Measurements from ENCODE around the gene SIRPG.
"Not testable (repeated sequence)": the region's sequence is repeated elsewhere in the genome, so short reads cannot be mapped to it uniquely, and the experiment has no call there.

Gene SIRPG

DNA sequence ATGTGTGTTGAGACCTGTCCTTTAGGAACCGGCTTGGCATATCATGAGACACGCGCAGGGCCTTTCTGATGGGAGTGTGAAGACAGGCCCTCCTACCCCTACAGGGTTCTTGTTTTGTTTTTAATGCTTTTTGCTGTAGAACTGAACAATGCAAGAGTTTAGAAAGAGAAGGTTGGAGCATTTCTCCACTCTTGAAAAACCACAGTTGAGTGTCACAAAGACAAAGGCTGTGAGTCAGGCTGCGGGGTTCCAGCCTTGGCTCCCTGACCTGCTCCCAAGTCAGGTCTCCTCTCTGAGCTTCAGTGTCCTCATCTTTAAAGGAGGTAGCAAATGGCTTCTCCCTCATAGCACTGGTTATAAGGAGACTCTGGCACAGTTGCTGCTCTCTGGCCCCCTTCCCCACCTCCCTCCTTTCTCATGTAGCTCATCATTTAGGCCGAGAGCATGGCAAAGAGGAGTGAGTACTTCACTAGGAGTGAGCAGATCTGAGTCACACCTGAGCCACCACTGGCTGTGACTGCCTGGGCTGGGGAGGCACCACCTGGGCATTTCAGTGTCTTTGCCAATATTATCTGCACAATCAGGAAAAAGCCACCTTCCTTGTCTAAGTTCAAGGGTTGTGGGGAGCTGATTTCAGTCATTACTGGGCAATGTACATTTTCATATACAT, 48.8 kb downstream of the SIRPG start:
- not testable (repeated sequence) for DNase-seq (ENCODE audit: low read depth in 3 of 3, low spot score in 1 of 3)

DNA sequence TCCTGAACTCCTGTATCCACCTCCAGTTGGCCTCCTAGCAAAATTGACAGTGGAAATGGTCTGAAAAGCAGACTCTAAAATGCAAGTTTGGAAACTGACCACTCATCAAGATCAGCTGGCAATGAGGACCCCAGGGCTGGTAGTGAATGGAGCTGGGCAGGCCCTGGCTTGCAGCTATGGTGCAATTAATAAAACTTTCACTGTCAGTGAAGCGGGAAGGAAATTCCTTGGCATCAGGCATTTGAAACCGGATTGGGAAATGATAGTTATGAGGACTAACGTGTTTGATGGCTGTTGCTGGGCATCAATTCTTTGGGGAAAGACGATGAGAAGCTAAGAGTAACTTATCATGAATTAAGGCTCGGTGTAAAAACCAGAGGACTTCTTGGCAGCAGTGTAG, 56.8 kb downstream of the SIRPG start:
- no peak for DNase-seq (ENCODE audit: low read depth in 3 of 3, low spot score in 1 of 3)

DNA sequence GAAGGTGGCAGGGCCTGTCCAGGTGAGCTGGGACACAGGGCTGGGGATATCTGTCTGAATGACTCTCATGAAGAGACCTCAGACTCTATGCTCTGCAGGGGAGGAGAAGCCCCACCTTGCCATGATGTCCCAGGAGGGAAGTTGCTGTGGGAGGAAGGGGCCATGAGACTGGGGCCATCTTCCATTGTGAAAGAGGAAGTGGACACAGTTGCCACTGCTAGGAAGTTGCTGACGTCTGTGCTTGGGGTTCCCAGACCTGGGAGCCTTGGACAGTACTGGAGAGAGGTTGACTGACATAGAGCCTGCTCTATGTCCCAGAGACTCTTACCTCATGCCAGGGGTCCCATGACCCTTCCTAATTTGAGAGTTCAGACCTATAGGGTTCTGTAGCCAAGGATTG, 62.2 kb downstream of the SIRPG start:
- DNase-seq (ENCODE audit: low read depth in 3 of 3, low spot score in 1 of 3) = no peak

DNA sequence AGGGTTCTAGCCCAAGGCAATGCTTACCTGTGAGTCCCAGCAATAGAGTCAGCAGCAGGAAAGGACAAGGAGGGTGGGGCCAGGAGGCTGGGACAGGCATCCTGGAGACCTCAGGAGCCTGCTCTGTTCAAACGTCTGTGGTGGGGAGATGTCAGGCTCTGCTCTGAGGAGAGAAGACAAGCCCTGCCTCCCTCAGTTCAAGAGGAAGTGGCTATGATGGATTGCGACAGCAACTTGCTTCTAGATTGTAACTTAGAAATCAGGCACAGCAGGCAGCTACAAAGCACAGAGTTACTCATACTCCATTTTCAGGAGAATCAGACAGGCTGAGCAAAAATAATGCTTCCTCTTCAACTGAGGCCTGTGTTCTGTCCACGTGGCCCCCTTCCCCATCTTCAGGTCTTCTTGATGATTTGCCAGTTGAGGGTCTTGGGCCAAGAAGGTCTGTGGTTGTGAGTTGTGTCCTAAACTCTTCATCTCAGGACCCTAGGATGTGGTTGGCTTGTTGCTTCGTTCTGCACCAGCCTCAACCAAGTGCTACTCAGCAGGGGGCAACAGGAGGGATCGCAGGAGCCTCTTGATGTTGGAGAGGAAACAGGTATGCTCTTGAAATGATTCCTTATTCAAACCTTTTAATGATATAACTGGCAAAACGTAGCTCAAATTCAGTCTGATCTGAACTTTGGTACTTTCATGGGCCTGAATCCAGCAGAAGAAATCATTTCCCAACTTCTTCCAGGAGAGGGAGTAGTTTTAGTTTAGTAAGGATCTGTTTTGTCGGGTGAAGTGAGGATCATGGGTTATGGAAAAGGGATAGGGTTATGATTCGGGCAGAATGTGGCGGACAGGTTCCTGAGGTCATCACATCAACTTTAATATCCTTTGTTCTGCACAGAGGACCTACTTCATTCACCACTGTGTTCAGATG, 68.8 kb downstream of the SIRPG start:
- DNase-seq (ENCODE audit: low read depth in 3 of 3, low spot score in 1 of 3) = no peak

DNA sequence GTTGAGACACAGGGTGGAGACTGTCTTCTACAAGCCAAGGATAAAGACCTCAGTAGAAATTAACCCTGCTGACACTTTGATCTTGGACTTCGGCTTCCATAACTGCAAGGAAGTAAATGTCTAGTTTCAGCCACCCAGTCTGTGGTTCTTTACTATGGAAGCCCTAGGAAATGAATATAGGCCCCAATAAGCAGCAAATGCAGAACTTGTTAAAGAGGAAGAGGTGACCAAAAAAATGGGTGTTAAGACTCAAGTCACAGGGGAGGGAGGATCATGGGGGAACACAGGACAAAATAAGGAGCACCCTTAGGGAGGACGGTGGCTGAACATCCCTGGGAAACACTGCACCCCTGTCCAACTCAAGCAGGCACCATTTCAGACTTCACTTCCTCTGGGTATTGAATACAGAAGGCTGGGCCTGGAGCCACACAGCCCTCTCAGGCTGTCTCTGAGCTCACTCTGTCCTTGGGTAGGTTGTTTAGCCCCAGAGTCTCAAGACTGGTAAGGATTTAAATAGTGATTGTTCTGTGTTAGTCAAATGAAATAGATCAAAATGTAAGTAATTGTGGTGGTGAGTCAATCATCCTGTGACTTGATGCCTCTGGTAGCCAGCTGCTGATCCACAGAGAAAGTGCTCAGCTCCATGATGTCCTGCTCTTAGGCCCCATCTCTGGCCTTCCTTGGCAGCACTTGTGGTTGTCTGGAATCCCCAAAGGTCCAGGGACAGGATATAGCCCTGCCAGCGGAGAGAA, 69.6 kb downstream of the SIRPG start:
- DNase-seq (ENCODE audit: low read depth in 3 of 3, low spot score in 1 of 3) = no peak

DNA sequence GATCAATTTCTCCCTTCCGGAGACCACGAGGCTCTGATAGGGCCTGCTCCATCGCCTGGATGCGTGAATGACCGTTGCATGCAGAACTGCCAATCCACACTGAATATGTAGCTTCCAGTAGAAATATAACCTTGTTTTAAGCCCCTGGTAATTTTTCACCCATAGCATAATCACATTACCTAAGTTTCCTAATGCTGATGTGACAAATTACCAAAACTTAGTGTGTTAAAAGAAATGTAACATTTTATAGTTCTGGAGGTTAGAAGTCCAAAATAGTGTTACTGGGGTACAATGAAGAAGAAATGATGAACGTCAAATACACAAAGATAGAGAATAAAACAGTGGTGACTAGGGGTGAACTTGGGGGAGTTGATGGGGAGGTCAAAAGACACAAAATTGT, 78.1 kb downstream of the SIRPG start:
- no peak for DNase-seq (ENCODE audit: low read depth in 3 of 3, low spot score in 1 of 3)
